Inflammatory macrophage treated with lipopolysaccharide for 4 hours (primary cell): ENCODE results near the gene CEP170.
"Not testable (repeated sequence)": the region's sequence is repeated elsewhere in the genome, so short reads cannot be mapped to it uniquely, and the experiment has no call there.

Experiments used
- DNase-seq: peaks from one replicate; pipeline ENCODE4 v3.0.0-alpha.2; 2020

The CEP170 gene

GRCh38 chr1:243233908-243234307 is 21.2 kb downstream of the CEP170 start:
- DNase-seq = no peak

GRCh38 chr1:243230914-243231313 is 24.2 kb downstream of the CEP170 start:
- DNase-seq = peak; percentile 43

DNA sequence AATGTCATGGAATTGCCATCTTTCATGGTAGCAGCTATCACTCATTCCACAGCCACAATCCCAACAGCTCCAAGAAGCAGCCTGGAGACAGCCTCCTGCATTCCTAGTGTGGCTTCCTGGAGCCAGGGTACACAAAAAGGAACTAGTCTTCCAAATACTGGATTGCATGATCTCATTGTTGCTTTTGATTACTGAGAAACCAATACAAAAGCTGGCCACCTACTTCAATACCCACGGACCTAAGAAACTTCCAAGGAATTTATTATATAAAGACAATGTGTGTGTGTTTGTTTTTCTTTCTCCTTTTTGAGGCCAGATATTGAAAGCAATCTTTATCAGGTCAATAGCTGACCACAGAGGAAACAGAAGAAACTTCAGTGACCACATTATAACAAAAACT is 25.6 kb downstream of the CEP170 start:
- DNase-seq = no peak

DNA sequence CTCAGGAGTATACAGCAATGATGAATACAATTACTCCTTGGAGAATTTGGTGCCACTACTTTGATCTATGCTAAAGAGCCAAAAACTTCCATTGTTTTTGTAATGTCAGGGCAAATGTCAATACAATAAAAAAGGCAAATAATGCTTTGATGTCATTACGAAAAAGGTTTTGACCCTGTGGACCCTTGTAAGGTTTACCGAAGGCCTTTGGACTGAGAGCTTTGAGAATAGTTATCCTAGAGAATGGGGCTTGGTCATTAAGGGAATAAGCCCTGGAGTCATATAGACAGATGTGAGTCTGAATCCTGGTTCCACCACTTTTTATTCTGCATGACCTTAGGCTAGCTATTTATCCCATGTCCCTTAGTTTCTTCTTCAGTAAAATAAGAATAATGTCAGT is 27.5 kb downstream of the CEP170 start:
- DNase-seq = no peak

DNA sequence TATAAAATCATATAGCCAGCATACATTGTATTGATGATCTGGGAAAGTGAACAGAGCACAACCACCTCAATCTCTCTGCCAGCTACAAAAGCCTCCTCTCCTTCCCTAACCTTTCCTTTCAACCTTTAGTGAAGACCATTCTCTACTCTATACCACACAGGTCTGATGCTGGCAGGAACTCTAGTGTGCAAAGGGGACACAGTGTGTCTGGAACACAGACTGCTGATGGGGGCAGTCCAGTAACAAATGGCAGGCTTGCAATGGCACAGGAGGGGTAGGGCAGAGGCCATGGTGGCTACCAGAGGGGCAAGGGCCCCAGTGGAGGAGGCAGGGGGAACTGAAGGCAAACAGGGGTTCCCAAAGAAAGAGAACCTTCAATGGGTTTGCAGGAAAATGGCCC is 37.0 kb downstream of the CEP170 start:
- no peak for DNase-seq

DNA sequence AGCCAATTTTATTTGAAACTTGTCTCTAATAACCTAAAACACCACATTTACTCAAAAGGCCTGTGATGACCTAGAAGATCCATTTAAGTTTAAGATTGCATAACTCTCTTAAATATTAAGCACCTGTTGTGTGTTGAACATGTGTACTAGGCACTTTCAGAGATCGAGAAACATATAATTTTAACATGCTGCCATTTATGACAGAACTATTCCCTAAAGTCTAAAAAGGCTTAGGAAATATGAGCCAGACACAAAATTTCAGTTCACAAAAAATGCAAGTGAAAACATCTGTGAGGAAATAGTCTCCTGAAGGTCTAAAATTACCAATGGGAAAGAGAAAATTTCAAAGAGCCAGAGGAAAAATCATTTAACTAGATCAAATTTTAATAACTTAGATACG is 37.7 kb downstream of the CEP170 start:
- DNase-seq = no peak

DNA sequence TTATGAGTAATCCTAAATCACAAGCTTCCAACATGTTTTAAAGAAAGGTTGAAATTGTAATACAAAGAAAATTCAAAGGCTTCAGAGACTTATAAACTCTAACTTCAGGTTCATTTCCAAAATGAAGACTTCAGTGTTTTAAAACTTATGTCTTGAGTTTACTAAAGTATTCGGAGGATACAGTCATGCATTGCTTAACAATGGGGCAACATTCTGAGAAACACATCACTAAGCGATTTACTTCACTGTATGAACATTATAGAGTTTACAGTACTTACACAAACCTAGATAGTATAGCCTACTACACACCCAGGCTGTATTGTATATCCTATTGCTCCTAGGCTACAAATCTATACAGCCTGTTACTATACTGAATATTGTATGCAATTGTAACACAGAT is 38.3 kb downstream of the CEP170 start:
- DNase-seq = peak; percentile 7

DNA sequence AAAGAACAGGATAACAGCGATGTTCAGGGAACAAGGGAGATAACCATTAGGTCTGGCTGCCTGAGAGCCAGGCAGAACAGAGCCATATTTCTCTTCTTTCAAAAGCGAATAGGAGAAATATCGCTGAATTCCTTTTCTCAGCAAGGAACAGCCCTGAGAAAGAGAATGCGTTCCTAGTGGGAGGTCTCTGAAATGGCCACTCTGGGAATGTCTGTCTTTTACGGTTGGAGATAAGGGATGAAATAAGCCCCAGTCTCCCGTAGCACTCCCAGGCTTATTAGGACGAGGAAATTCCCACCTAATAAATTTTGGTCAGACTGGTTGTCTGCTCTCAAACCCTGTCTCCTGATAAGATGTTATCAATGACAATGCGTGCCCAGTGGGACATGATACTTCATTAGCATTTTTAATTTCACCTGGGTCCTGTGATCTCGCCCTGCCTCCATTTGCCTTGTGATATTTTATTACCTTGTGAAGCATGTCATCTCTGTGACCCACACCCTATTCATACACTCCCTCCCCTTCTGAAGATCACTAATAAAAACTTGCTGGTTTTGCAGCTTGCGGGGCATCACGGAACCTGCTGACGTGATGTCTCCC is 39.7 kb downstream of the CEP170 start:
- DNase-seq = not testable (repeated sequence)

- peak; percentile 45 for DNase-seq
Measured at GRCh38 chr1:243213045-243213787, 41.9 kb downstream of the CEP170 start.

GRCh38 chr1:243211984-243212383 is 43.1 kb downstream of the CEP170 start:
- not testable (repeated sequence) for DNase-seq

DNA sequence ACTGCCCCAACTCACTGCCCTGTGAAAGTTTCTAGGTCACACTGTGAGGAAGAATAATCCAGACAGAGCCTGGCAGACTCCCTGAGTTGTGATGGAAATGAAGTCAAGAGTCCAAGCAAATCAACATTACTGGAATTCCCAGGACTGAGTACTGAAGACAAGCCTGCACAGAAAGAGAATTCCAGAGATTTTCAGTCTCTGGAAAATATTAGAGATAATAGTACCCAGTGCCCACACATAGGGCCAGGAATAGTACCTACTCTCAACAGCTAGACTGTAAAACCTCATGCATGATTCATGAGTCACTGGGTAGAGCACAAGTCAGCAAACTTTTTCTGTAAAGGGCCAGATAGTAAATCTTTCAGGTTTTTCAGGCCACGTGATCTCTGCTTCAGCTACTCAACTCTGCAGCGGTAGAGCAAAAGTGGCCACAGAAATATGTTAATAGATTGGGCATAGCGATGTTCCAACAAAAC is 50.0 kb downstream of the CEP170 start:
- not testable (repeated sequence) for DNase-seq

GRCh38 chr1:243204336-243204735 is 50.7 kb downstream of the CEP170 start:
- not testable (repeated sequence) for DNase-seq

DNA sequence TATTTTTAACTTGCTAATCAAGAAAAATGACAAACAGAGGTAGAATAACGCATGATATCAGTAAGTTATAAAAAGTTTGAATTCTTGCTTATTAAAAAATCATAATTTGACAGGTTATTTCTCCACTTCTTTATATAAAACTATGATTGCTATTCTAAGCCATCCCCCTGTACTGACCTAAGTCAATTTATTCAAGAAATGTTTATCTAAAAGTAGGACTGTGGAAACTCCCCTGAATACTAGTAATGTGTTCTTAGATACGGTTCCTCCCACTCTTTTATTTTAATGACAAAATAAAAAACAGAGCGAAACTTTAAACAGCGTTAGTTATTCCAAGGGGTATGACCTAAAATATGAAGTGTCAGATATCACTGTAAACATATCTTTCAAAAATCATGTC is 51.9 kb downstream of the CEP170 start:
- DNase-seq = not testable (repeated sequence)

DNA sequence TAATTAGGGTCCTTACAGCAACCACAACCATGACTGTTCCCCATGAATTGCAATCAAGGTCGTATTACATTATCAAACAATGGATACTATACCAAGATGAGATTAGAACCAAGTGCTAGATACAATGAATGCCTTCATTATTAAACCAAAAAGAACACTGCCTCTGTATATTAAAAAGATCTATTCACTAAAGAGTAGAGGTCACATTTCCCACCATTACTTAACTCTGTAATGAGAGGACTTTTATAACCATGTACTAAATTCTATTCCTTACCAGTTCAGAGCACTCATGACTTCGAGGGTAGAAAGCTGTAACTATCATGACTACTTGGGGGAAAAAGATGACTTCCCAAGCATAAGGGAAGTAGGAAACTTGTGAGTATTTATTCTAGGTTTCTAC is 53.8 kb downstream of the CEP170 start:
- DNase-seq = not testable (repeated sequence)

- not testable (repeated sequence) for DNase-seq
Measured at GRCh38 chr1:243197524-243197923, 57.6 kb downstream of the CEP170 start.

DNA sequence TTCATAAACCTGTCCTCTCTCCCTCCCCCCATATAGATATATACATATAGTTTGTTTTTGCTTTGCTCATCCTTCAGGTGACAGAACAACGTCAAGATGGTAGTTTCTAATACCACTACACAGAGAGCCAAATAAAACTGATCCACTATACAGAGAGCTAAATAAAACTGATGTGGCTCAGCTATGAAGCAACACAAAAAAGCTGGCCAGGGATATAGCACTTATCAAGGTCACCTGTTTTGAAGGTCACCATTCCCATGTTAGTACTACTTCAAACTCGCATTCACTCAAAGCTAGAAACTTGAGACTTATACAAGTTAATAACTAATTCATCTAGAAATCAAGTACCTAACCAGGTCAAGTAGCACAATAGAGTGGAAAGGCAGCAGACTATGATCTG is 61.8 kb downstream of the CEP170 start:
- not testable (repeated sequence) for DNase-seq

- not testable (repeated sequence) for DNase-seq
Measured at GRCh38 chr1:243186201-243186995, 68.7 kb downstream of the CEP170 start.

- not testable (repeated sequence) for DNase-seq
Measured at GRCh38 chr1:243184787-243185186, 70.3 kb downstream of the CEP170 start.

DNA sequence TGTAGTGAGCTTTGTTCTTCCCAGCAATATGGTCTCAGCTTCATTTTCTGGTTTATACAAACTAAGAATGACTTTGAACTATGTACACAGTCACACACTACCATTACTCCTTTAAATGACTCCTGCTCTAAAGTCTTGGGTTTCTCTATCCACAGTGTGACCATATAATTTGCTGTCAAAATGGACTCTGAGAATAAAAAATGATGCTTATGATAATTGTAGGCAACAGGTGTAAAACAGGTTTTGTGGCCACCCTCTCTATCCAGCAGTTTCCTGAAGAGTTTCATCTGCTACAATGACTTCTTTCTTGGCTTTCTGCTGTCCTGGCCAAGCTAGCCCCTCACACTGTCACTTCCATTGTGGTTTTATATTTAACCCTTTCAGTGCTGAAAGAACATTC is 71.4 kb downstream of the CEP170 start:
- not testable (repeated sequence) for DNase-seq

DNA sequence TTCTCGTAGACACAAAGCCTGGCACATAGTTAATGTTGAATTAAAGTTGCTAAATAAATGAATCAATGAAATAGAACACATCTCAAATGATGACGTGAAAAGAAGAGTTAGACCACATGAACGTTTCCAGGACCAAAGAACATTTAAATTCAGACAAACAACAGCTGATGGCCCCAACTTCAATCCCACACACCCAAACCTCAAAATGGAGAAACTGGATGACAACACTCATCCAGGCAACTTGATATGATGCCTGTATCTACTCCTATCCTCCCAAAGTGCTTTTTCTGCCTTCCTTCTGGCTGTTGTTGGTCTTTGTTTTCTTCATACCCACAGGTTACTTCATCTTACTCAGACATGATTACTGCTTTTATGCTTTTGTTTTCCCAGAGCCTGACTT is 71.9 kb downstream of the CEP170 start:
- not testable (repeated sequence) for DNase-seq

DNA sequence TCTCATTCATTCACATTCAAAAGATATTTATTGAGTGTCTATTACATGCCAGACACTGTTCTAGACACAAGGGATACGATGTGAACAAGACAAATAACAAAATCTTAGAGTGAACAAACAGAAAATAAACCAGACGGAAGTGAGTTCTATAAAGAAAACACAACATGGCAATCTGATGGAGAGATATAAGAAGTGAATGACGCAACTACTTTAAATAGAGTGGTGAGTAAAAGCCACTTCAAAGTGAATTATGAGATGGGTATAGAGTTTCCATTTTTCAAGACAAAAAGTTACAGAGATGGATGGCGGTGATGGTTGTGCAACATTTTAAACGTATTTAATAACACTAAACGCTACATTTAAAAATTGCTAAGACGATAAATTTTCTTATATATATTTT is 75.4 kb downstream of the CEP170 start:
- DNase-seq = no peak

- not testable (repeated sequence) for DNase-seq
Measured at GRCh38 chr1:243177792-243178191, 77.3 kb downstream of the CEP170 start.

- DNase-seq = not testable (repeated sequence)
Measured at GRCh38 chr1:243173758-243174369, 81.2 kb downstream of the CEP170 start.
